Kidney epithelial cell (primary cell): Measurements from ENCODE around the gene TMEM88. TPM values are rescaled to one million over a fixed set of nuclear protein-coding genes. Genes with fewer than 3 reads are reported as not detected.

Experiments used
- DNase-seq: peaks from one replicate; pipeline ENCODE4 v3.0.0-alpha.2; 2010; ENCODE audit warnings: low read depth
- H3K27me3 ChIP-seq: 2 replicates; pipeline ENCODE4 v1.6.0; 2011; ENCODE audit warnings: low read length; ENCODE audit not compliant: control insufficient read depth, insufficient read depth
- H3K36me3 ChIP-seq: 2 replicates; pipeline ENCODE4 v1.5.1; 2011; ENCODE audit warnings: low read length; ENCODE audit not compliant: control insufficient read depth, insufficient read depth
- H3K4me3 ChIP-seq: 2 replicates; pipeline ENCODE4 v1.5.1; 2011; ENCODE audit warnings: low read depth, mild to moderate bottlenecking, control low read depth, low read length
- CTCF ChIP-seq: IDR thresholded peaks from 2 replicates; pipeline ENCODE4 v1.5.1; 2011; ENCODE audit warnings: mild to moderate bottlenecking, moderate library complexity, low read length, control low read depth, inconsistent platforms; ENCODE audit not compliant: insufficient read depth, poor library complexity, severe bottlenecking
- total RNA-seq: library from RNA; depleted of rRNA; stranded (reverse); fragments of >200 nt; gene quantifications from 2 replicates; pipeline ENCODE4 v1.2.3, GENCODE V29; 2015

Gene TMEM88
- total RNA-seq, 1 donor from 2014 or later: 4.3 TPM

GRCh38 chr17:7834957-7835813 lies 19.7 kb upstream of the TMEM88 start:
- H3K4me3 ChIP-seq: peak overlapping the region; percentile 68
- no peaks in the 10 kb centered on the region for H3K27me3 ChIP-seq
- peak; percentile 94 for TF ChIP-seq CTCF
- DNase-seq: peak; percentile 90
- H3K36me3 ChIP-seq: no peaks in the 10 kb centered on the region

- DNase-seq: no peak
- Histone ChIP-seq H3K36me3 (peaks cover 2% of the 10 kb centered on the region), H3K27me3 (no peaks in the 10 kb centered on the region), H3K4me3 (peak overlapping the region; percentile 68)
- no peak for TF ChIP-seq CTCF
Observed at GRCh38 chr17:7835814-7836595, 18.9 kb upstream of the TMEM88 start.

DNA sequence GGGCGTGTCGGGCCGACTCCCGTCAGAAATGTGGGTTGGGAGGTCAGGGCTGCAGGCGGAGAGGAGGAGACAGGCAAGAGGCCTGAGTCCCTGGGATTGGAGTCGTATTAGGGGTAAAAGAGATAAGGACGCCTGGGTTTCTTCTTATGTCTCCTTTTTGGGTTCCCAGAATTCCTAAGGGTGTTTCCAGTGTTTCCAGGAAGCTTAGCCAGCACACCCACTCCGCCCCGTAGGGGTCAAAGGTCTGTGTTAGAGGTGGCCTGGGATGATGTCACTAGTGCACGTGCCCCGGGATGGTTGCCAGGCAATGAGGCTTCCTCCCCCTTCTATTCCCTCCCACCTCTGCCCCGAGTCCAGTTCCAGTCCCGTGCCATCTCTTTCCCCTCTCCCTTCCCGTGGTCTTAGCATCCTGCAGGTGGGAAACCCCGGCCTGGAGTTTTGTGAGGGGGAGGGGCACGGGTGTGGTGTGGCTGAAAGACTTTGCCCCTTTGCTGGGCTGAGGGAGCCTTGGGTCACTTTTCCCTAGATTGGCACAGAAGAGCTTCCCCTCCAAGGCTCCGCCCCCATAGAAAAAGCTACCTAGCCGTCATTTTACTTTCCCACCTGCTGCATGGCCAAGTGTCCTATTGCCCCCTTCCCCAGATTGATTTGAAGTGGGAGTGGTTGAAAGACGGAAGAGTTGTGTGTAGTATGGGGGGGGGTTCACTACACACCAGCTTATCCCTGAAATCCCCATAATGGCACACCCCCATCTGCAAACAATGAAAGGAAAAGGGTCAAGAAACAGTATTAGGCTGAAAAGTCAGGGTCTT lies 18.1 kb upstream of the TMEM88 start:
- Histone ChIP-seq H3K36me3 (peaks cover 2% of the 10 kb centered on the region), H3K4me3 (peak overlapping the region; percentile 68), H3K27me3 (no peaks in the 10 kb centered on the region)
- peak; percentile 71 for DNase-seq
- TF ChIP-seq CTCF: no peak

- Histone ChIP-seq H3K27me3 (no peaks in the 10 kb centered on the region), H3K36me3 (peaks cover 2% of the 10 kb centered on the region), H3K4me3 (peak overlapping the region; percentile 68)
- no peak for DNase-seq
- TF ChIP-seq CTCF: no peak
Observed at GRCh38 chr17:7837408-7838088, 17.3 kb upstream of the TMEM88 start.
